Measurements from ENCODE around the gene ST7.

ST7 gene

GRCh38 chr7:117044664-117045063 is 91.4 kb downstream of the ST7 start:
- H3K4me3 ChIP-seq (ENCODE audit: low read length), result no peak overlapping the region
- DNase-seq (ENCODE audit: low read depth, low spot score), result no peak

- no peak for DNase-seq (ENCODE audit: low read depth, low spot score)
- H3K4me3 ChIP-seq (ENCODE audit: low read length), result no peak overlapping the region
Measured at GRCh38 chr7:117045927-117046710, 92.8 kb downstream of the ST7 start.

- no peak for DNase-seq (ENCODE audit: low read depth, low spot score)
- no peak overlapping the region for H3K4me3 ChIP-seq (ENCODE audit: low read length)
Measured at GRCh38 chr7:117047496-117047895, 94.2 kb downstream of the ST7 start.

GRCh38 chr7:117048114-117048866 is 95.0 kb downstream of the ST7 start:
- H3K4me3 ChIP-seq (ENCODE audit: low read length), result no peak overlapping the region
- DNase-seq (ENCODE audit: low read depth, low spot score), result peak; percentile 89

- H3K4me3 ChIP-seq (ENCODE audit: low read length), result no peak overlapping the region
- DNase-seq (ENCODE audit: low read depth, low spot score), result no peak
Measured at GRCh38 chr7:117048882-117049281, 95.6 kb downstream of the ST7 start.

- DNase-seq (ENCODE audit: low read depth, low spot score), result no peak
- H3K4me3 ChIP-seq (ENCODE audit: low read length), result no peak overlapping the region
Measured at GRCh38 chr7:117051808-117052207, 98.5 kb downstream of the ST7 start.

- DNase-seq (ENCODE audit: low read depth, low spot score), result no peak
- no peak overlapping the region for H3K4me3 ChIP-seq (ENCODE audit: low read length)
Measured at GRCh38 chr7:117053432-117053831, 100.1 kb downstream of the ST7 start.

- DNase-seq (ENCODE audit: low read depth, low spot score), result no peak
- no peak overlapping the region for H3K4me3 ChIP-seq (ENCODE audit: low read length)
Measured at GRCh38 chr7:117061751-117062150, 108.5 kb downstream of the ST7 start.

GRCh38 chr7:117062300-117062699 is 109.0 kb downstream of the ST7 start:
- no peak overlapping the region for H3K4me3 ChIP-seq (ENCODE audit: low read length)

GRCh38 chr7:117064688-117065087 is 111.4 kb downstream of the ST7 start:
- H3K4me3 ChIP-seq (ENCODE audit: low read length), result no peak overlapping the region
- DNase-seq (ENCODE audit: low read depth, low spot score), result no peak

More at GRCh38 chr7:117062300-117062699, 109.0 kb downstream of the ST7 start:
- DNase-seq (ENCODE audit: low read depth, low spot score), result no peak

GRCh38 chr7:117065571-117066150 is 112.4 kb downstream of the ST7 start:
- H3K4me3 ChIP-seq (ENCODE audit: low read length), result no peak overlapping the region
- DNase-seq (ENCODE audit: low read depth, low spot score), result no peak

- DNase-seq (ENCODE audit: low read depth, low spot score), result no peak
- H3K4me3 ChIP-seq (ENCODE audit: low read length), result no peak overlapping the region
Measured at GRCh38 chr7:117066668-117067067, 113.4 kb downstream of the ST7 start.

- no peak for DNase-seq (ENCODE audit: low read depth, low spot score)
- no peak overlapping the region for H3K4me3 ChIP-seq (ENCODE audit: low read length)
Measured at GRCh38 chr7:117067340-117067739, 114.0 kb downstream of the ST7 start.

- no peak overlapping the region for H3K4me3 ChIP-seq (ENCODE audit: low read length)
- peak; percentile 39 for DNase-seq (ENCODE audit: low read depth, low spot score)
Measured at GRCh38 chr7:117068511-117069145, 115.3 kb downstream of the ST7 start.

- DNase-seq (ENCODE audit: low read depth, low spot score), result no peak
- no peak overlapping the region for H3K4me3 ChIP-seq (ENCODE audit: low read length)
Measured at GRCh38 chr7:117069379-117069778, 116.1 kb downstream of the ST7 start.

- no peak for DNase-seq (ENCODE audit: low read depth, low spot score)
- no peak overlapping the region for H3K4me3 ChIP-seq (ENCODE audit: low read length)
Measured at GRCh38 chr7:117071551-117071950, 118.2 kb downstream of the ST7 start.

- DNase-seq (ENCODE audit: low read depth, low spot score), result peak; percentile 41
- no peak overlapping the region for H3K4me3 ChIP-seq (ENCODE audit: low read length)
Measured at GRCh38 chr7:117072620-117073118, 119.4 kb downstream of the ST7 start.

GRCh38 chr7:117074378-117074777 is 121.1 kb downstream of the ST7 start:
- H3K4me3 ChIP-seq (ENCODE audit: low read length), result no peak overlapping the region
- DNase-seq (ENCODE audit: low read depth, low spot score), result no peak

- H3K4me3 ChIP-seq (ENCODE audit: low read length), result no peak overlapping the region
- DNase-seq (ENCODE audit: low read depth, low spot score), result no peak
Measured at GRCh38 chr7:117075934-117076333, 122.6 kb downstream of the ST7 start.
